Measurements from ENCODE around the gene XG.
"Not testable (repeated sequence)": the region's sequence is repeated elsewhere in the genome, so short reads cannot be mapped to it uniquely, and the experiment has no call there.

XG gene

GRCh38 chrX:2735270-2735669 lies 16.6 kb upstream of the XG start:
- no peak for DNase-seq (ENCODE audit: low spot score)

DNA sequence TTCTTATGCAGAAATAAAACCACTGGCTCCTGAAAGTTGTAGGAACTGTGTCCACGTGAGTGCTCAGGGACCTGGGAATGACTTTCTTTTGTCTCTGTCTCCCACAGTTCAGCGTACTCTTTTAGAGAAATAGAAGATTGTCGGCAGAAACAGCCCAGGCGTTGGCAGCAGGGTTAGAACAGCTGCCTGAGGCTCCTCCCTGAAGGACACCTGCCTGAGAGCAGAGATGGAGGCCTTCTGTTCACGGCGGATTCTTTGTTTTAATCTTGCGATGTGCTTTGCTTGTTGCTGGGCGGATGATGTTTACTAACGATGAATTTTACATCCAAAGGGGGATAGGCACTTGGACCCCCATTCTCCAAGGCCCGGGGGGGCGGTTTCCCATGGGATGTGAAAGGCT lies 11.2 kb upstream of the XG start:
- no peak for DNase-seq (ENCODE audit: low spot score)

DNA sequence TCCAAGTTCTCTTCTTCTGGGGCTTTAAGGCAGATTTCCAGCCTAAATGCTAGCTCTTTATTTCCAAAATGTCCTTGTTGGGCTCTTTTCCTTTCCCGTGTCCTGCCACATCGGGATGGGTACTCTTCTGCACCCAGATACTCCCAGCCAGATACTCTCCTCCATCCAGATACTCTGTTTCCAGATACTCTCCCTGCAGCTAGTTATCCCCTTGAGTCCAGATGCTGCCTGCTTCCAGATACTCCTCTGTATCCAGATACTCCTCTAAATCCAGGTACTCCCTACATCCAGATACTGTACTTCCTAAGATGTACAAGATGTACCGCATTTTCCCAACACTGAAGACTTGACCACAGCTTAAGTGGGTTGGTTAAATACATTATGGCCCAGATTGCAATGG lies 10.5 kb upstream of the XG start:
- no peak for DNase-seq (ENCODE audit: low spot score)

- DNase-seq (ENCODE audit: low spot score), result not testable (repeated sequence)
These were observed 5.6 kb upstream of the XG start for GRCh38 chrX:2746250-2746649.

DNA sequence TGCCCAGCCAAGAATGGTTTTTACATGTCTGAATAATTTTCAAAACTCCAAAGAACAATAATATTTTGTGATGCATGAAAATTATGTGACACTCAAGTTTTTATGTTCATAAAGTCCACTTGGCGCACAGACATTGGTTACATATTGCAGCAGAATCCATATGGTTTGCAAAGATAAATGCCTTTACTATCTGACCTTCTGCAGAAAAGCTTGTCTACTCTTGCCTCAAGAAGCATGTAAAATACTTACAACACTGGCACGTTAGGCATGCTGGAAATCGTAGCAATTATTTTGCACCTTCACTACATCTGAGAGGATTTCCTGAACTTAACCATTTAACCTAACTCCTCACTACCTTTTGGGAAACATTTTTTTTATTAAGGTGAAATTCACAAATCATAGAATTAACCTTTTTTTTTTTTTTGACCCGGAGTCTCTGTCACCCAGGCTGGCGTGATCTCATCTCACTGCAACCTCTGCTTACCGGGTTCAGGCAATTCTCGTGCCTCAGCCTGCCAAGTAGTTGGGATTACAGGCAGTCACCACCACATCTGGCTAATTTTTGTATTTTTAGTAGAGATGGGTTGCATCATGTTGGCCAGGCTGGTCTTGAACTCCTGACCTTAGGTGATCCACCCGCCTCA lies 3.5 kb upstream of the XG start:
- no peak for DNase-seq (ENCODE audit: low spot score)

- no peak for DNase-seq (ENCODE audit: low spot score)
These were observed 3.0 kb upstream of the XG start for GRCh38 chrX:2748815-2749188.

- DNase-seq (ENCODE audit: low spot score), result no peak
These were observed 549 bp upstream of the XG start for GRCh38 chrX:2751291-2751690.

GRCh38 chrX:2752441-2752840 lies 601 bp downstream of the XG start:
- DNase-seq (ENCODE audit: low spot score), result not testable (repeated sequence)

DNA sequence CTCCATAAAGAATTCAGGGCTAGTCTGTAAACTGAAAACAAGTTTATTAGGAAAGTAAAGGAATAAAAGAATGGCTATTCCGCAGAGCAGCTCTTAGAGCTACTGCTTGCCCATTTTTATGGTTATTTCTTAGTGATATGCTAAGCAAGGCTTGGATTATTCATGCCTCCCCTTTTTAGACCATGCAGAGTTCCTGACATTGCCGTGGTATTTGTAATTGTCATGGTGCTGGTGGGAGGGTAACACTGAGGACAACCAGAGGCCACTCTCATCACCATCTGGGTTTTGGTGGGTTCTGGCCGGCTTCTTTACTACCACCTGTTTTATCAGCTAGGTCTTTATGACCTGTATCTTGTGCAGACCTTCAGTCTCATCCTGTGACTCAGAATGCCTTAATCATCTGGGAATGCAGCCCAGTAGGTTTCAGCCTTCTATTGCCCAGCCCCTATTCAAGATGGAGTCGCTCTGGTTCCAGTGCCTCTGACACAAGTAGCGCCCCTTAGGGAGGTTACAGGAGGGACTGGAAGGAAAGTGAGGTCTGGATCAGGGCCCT lies 3.4 kb downstream of the XG start:
- not testable (repeated sequence) for DNase-seq (ENCODE audit: low spot score)

DNA sequence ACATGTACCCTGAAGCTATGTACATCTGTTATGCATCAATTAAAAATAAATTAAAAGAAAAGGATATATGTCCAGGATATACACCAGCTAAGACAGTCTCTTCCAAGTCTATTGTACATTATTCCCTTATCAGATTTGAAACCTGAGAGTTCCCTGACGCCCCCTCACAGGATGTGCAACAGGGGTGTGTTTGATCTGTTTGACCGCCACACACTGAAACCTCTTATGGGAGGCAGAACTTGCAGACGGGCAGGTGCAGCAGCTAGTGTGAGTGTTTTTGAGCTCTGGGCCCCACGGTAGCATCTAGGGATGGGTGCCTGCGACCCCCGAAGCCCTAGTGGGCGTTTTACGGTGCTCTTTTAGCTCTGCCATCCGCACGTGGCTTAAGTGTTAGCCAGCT lies 4.7 kb downstream of the XG start:
- DNase-seq (ENCODE audit: low spot score), result no peak

DNA sequence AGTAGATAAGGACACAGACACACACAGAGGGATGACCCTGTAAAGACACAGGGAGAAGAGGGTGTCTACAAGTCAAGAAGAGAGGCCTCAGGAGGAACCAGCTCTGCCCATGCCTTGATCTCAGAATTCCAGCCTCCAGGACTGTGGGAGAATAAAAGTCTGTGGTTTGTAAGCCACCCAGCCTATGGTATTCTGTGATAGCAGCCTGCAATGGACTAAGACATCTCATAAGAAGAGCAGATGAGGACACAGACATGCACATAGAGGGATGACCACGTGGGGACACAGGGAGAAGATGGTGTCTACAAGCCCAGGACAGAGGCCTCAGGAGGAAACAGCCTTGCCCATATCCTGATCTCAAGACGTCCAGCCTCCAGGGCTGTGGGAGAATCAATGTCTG lies 9.4 kb downstream of the XG start:
- DNase-seq (ENCODE audit: low spot score), result no peak

- DNase-seq (ENCODE audit: low spot score), result not testable (repeated sequence)
These were observed 10.8 kb downstream of the XG start for GRCh38 chrX:2762671-2763070.

GRCh38 chrX:2764766-2765548 lies 13.1 kb downstream of the XG start:
- not testable (repeated sequence) for DNase-seq (ENCODE audit: low spot score)

GRCh38 chrX:2765549-2765830 lies 13.7 kb downstream of the XG start:
- no peak for DNase-seq (ENCODE audit: low spot score)

DNA sequence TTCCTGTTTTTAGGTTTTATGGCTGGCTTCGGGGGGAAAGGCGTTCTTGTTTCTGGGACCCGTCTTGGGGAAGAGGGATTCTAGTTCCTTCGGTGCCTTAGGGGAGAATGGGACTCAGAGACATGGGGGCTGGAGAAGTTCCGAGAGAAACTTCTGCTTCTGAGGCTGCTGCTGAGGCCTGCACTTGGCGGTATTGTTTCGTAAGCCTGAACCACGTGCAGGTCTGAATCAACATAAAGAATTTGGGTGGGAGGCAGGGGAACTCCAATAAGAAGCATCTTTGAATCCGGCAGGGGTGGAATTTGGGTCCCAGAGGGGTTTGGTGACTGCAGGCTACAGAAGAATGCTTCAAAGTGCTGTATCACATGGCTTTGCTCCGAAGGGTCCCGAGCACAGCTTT lies 15.1 kb downstream of the XG start:
- DNase-seq (ENCODE audit: low spot score), result no peak

DNA sequence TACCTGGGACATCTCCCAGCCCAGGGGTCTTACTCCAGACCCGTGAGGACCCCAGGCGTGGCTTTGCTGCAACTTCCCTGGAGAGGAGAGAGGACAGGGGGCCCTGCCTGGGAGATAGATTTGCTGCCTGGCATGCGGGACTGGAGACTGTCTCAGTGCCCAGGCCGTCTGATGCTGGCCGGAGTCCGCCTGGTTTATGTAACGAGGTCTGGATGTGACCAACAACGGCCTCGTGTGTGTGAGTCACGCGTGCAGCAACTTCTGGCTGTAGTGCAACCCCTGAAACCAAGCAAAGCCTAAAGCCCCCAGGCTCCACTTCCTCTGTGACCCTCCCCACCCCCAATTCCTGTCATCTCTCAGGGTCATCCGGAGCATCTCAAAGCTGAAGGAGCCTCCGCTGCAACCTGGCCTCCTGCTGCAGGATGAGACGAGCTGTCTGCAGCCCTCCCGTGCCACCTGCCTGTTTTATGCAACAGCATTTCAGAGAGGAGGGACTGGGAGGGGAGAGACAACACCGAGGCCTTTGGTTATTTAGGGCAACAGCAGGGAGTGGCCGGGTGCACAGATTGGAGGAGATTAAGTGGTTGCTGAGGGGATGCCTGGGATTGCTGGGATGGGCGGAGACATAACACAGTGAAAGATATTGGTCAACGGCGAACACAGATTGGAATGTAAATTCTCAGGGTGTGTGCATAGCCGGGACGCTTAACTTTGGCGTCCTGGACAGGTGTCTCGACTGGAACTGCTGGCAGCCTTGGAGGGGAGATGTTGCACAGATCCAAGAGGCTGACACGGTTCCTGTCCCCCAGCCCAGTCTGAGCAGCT lies 16.0 kb downstream of the XG start:
- no peak for DNase-seq (ENCODE audit: low spot score)

GRCh38 chrX:2769615-2770014 lies 17.8 kb downstream of the XG start:
- no peak for DNase-seq (ENCODE audit: low spot score)

- DNase-seq (ENCODE audit: low spot score), result not testable (repeated sequence)
These were observed 21.6 kb downstream of the XG start for GRCh38 chrX:2773166-2774055.

- no peak for DNase-seq (ENCODE audit: low spot score)
These were observed 22.2 kb downstream of the XG start for GRCh38 chrX:2774057-2774456.

GRCh38 chrX:2774776-2775175 lies 22.9 kb downstream of the XG start:
- no peak for DNase-seq (ENCODE audit: low spot score)

GRCh38 chrX:2780472-2781225 lies 28.8 kb downstream of the XG start:
- DNase-seq (ENCODE audit: low spot score), result not testable (repeated sequence)
